VCaP (cell line): ENCODE results near the gene P3H4.
"Not testable (repeated sequence)": the region's sequence is repeated elsewhere in the genome, so short reads cannot be mapped to it uniquely, and the experiment has no call there.

Experiments
- H3K27ac ChIP-seq: fragments of 450-650 bp; 2 replicates; pipeline ENCODE4 v1.5.1; 2017
- CTCF ChIP-seq: fragments of 450-650 bp; conservative IDR thresholded peaks from 2 replicates; pipeline ENCODE4 v1.5.1; 2017; ENCODE audit warnings: mild to moderate bottlenecking, moderate library complexity

Gene P3H4

GRCh38 chr17:41811549-41812380 is at the start of gene P3H4:
Gene P3H4, minus strand, starts transcription at chr17:41811949. Its CDS starts 34 bp downstream, at chr17:41811915.
- TF ChIP-seq CTCF = peak; percentile 75
- H3K27ac ChIP-seq = peak within 1 kb of the TSS; percentile 87

DNA sequence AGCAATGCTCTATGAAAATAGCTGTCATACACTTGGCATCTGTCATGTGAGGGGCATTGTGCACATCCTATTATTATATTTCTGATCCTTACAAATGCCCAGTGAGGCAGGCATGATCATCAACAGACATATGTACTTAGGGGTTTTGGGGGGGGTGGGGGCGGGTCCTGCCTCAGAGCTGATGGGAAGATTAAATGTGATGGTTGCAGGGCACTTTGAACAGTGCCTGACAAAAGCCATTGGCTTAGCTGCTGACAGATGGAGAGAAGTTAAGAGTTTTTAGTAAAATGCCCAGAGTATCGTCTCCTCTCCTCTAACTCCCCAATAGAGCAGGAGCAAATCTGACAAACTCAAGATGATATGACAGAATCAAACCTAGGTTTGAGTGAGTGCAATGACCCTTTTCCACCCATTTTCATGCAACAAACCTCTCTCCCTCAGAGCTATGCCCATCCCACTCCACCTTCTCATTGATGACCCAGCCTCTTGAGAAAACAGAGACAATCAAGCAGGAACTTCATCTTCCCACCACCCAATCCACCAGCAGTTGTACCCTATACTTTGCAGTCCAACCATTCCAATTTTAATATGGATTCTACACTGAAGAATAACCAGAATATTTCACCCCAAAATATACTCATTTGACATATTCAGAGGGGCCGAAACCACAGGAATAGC is 48.6 kb upstream of the P3H4 start:
- TF ChIP-seq CTCF = no peak
- H3K27ac ChIP-seq = no peak overlapping the region

DNA sequence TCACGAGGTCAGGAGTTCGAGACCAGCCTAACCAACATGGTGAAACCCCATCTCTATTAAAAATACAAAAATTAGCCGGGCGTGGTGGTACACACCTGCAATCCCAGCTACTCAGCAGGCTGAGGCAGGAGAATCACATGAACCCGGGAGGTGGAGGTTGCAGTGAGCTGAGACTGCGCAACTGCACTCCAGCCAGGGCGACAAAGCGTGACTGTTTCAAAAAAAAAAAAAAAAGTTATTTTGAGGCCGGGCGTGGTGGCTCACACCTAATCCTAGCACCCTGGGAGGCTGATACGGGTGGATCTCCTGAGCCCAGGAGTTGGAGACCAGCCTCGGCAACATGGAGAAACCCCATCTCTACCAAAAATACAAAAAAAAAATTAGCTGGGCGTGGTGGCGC is 39.6 kb upstream of the P3H4 start:
- not testable (repeated sequence) for H3K27ac ChIP-seq

DNA sequence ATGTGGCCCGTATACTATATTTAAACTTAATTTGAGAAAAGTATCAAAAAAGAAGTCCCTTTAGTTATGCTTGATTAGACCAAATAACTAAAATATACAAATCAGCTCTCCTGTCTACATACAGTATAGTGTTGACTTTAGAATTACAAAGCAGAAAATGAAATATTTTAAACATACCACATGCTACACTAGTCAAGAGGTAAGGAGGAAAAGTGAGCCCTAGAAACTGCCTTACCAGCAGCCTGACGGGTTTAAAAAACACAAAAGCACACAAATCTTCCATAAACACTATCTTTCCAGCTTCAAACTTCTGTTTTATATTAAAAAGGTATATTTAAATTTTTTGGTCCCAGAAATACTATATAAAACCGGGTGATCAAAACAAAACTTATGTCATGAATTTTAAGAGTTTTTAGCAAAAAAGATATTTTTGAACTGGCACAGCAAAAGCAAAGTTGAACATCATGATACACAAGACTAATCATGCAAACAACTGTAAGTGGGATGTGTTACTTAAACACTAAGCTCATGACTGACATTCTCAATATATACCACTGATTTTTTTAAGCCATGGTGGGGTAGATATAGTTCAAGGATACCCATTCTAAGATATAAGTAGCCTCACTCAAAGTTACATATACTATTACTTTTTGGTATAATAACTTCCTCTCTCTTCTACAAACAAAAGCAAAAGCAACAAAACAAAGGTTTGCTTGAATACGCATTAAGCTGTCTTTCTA is 37.7 kb upstream of the P3H4 start:
- TF ChIP-seq CTCF = no peak
- H3K27ac ChIP-seq = no peak overlapping the region

- H3K27ac ChIP-seq = no peak overlapping the region
- no peak for TF ChIP-seq CTCF
These were observed 37.0 kb upstream of the P3H4 start for GRCh38 chr17:41848788-41849187.

GRCh38 chr17:41844971-41845370 is 33.2 kb upstream of the P3H4 start:
- TF ChIP-seq CTCF = no peak

GRCh38 chr17:41840781-41841180 is 29.0 kb upstream of the P3H4 start:
- H3K27ac ChIP-seq = not testable (repeated sequence)

More at GRCh38 chr17:41844971-41845370, 33.2 kb upstream of the P3H4 start:
- H3K27ac ChIP-seq = no peak overlapping the region

DNA sequence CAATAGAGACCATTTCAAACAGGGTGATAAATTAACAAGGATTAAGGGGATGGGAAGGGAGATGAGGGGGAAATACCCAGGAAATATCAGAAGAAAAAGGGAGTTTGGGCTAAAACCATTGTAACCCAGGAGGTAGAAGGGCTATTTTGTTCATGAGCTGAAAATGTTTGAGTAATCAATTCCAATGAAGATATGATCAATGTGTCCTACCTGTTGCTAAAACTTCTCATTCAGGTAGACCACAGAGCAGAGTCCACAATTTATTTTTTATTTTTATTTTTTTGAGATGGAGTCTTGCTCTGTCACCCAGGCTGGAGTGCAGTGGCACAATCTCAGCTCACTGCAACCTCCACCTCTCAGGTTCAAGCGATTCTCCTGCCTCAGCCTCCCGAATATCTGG is 27.7 kb upstream of the P3H4 start:
- H3K27ac ChIP-seq = not testable (repeated sequence)
